ENCODE results near the gene NDUFS6.

DNA sequence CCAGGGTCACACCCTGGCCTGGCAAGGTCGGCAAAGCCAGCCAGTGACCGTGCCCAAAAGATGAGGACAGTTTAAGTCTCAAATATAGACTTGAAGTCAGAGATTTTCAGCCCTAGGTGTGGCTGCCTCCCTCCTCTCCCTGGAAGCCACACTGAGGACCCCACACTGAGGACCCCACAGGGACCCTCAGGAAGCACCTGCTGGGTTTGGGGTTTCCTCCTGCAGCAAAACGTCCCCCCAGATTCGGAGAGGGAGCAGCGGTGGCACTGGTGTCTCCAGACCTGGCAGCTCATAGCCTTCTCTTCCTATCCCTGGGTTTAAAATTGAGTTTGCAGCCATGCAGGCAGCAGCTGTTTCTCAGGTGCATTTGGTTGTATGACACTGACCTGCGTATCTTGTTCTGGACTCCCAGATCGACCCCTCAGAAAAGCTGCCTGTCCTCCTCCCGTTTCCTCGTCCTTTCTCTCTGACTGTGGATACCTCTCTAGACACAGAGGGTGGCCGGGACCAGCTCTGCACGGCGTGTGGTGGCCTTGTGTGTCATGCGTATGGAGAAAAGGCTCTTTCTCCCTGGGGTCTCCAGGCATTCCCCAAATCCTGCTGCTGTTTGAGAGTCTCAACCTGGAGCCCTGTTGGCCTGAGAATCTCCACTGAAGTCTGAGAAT is 38.2 kb upstream of the NDUFS6 start:
- TF ChIP-seq, protein P1, sequence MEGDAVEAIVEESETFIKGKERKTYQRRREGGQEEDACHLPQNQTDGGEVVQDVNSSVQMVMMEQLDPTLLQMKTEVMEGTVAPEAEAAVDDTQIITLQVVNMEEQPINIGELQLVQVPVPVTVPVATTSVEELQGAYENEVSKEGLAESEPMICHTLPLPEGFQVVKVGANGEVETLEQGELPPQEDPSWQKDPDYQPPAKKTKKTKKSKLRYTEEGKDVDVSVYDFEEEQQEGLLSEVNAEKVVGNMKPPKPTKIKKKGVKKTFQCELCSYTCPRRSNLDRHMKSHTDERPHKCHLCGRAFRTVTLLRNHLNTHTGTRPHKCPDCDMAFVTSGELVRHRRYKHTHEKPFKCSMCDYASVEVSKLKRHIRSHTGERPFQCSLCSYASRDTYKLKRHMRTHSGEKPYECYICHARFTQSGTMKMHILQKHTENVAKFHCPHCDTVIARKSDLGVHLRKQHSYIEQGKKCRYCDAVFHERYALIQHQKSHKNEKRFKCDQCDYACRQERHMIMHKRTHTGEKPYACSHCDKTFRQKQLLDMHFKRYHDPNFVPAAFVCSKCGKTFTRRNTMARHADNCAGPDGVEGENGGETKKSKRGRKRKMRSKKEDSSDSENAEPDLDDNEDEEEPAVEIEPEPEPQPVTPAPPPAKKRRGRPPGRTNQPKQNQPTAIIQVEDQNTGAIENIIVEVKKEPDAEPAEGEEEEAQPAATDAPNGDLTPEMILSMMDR (IDR thresholded peaks at IDR 0.05), result no peak
- TF ChIP-seq EP300 (IDR thresholded peaks at IDR 0.05), result no peak
